Subcutaneous abdominal adipose tissue (tissue), 5 donors: ENCODE data around the gene EHD1.

Experiments
- H3K27ac ChIP-seq: one replicate; pipeline ENCODE4 v1.7.0; 2013; ENCODE audit warnings: low read depth, mild to moderate bottlenecking, inconsistent platforms, low read length, moderate library complexity
- H3K27me3 ChIP-seq, 5 donors: one replicate each; pipeline ENCODE4 v1.7.0; 2013; ENCODE audit warnings: low read length in 5 of 5, inconsistent platforms in 1 of 5; ENCODE audit not compliant: control insufficient read depth in 5 of 5, insufficient read depth in 4 of 5
- H3K36me3 ChIP-seq, 5 donors: one replicate each; pipeline ENCODE4 v1.7.0; 2013; ENCODE audit warnings: low read length in 5 of 5; ENCODE audit not compliant: control insufficient read depth in 5 of 5, insufficient read depth in 5 of 5
- H3K4me1 ChIP-seq, 5 donors: one replicate each; pipeline ENCODE4 v1.7.0; 2013; ENCODE audit warnings: low read length in 5 of 5, mild to moderate bottlenecking in 3 of 5, moderate library complexity in 1 of 5; ENCODE audit not compliant: control insufficient read depth in 5 of 5, insufficient read depth in 5 of 5
- H3K4me3 ChIP-seq, 5 donors: one replicate each; pipeline ENCODE4 v1.7.0; 2013; ENCODE audit warnings: low read length in 5 of 5, low read depth in 1 of 5
- H3K9ac ChIP-seq, 5 donors: one replicate each; pipeline ENCODE4 v1.7.0; 2013; ENCODE audit warnings: low read length in 5 of 5, mild to moderate bottlenecking in 4 of 5, moderate library complexity in 3 of 5
- H3K9me3 ChIP-seq, 5 donors: one replicate each; pipeline ENCODE4 v1.7.0; 2013; ENCODE audit warnings: low read length in 5 of 5; ENCODE audit not compliant: control insufficient read depth in 5 of 5
- donor health status: healthy.
- donor health status: healthy.
- donor health status: healthy.
- donor health status: healthy.
- donor health status: healthy.

EHD1 gene

DNA sequence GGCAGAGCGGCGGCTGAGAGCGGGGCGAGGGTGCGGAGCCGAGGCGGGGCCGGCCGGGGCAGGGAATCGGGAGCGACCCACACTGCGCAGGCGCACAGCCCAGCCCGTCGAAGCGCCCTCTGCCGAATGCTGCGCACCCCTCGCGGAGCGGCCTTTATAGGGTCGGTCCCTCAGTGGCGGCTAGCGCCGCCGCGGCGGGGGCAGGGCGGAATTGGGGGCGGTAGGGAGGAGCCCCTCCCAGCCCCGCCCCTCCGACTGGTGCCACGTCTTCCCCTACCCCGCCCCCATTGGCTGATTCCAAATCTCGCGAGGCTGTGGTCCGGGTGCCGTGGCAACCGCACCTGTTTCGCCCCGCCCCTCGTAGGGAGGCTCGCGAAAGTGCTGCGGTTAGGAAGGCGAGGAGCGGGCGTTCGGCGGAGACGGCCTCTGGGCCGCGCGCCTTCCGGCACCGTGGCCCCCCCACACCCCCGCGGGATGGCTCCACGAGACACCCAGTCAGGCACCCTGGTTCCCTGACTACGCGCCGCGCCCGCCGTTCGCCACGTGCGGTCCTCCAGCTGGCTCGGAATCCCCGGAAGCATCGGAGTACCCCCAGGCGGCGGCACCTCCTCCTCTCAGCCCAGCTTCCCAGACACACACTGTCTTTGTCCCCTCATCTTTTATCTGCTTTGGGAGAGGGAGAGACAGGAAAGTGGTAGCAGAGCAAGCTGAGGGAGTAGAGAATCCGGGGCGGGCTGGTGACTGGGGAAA, at the start of gene EHD1:
EHD1 (minus strand) TSS at position 128 of the 750 bp plus-strand sequence. CDS start 157 bp downstream, outside the sequence.
- Histone ChIP-seq H3K9ac (peak within 1 kb of the TSS; percentile 84 to 98 (median 96)), H3K4me1 (peaks cover 21 to 74% (median 68%) of the 10 kb centered on the region in 5 donors)

DNA sequence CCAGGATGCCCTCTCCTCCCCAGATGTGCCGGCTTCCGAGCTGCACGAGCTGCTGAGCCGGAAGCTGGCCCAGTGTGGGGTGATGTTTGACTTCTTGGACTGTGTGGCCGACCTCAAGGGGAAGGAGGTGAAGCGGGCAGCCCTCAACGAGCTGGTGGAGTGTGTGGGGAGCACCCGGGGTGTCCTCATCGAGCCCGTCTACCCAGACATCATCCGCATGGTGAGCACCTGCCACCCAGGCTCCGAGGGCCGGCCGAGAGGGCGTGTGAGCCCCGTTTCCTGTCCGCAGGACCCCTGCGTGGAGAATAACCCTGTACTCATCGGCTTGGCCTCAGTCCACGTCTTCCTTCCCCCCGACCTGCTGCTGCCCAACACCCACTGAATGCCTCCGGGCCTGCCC, 48.3 kb upstream of the EHD1 start:
- Histone ChIP-seq H3K27me3 (no peaks in the 10 kb centered on the region), H3K4me1 (peaks cover 3 to 32% (median 30%) of the 10 kb centered on the region in 5 donors), H3K9me3 (no peaks in the 10 kb centered on the region), H3K36me3 (peaks cover 0 to 50% (median 40%) of the 10 kb centered on the region in 5 donors), H3K4me3 (no peak overlapping the region), H3K27ac (no peak overlapping the region), H3K9ac (peak overlapping the region in 1 of 5 donors; percentile 28)

More for the DNA sequence above, at the start of gene EHD1:
- Histone ChIP-seq H3K4me3 (peak within 1 kb of the TSS; percentile 90 to 100 (median 98)), H3K27me3 (no peaks in the 10 kb centered on the region), H3K27ac (peak within 1 kb of the TSS; percentile 99), H3K9me3 (no peaks in the 10 kb centered on the region), H3K36me3 (peaks cover 0 to 13% (median 8%) of the 10 kb centered on the region in 5 donors)

DNA sequence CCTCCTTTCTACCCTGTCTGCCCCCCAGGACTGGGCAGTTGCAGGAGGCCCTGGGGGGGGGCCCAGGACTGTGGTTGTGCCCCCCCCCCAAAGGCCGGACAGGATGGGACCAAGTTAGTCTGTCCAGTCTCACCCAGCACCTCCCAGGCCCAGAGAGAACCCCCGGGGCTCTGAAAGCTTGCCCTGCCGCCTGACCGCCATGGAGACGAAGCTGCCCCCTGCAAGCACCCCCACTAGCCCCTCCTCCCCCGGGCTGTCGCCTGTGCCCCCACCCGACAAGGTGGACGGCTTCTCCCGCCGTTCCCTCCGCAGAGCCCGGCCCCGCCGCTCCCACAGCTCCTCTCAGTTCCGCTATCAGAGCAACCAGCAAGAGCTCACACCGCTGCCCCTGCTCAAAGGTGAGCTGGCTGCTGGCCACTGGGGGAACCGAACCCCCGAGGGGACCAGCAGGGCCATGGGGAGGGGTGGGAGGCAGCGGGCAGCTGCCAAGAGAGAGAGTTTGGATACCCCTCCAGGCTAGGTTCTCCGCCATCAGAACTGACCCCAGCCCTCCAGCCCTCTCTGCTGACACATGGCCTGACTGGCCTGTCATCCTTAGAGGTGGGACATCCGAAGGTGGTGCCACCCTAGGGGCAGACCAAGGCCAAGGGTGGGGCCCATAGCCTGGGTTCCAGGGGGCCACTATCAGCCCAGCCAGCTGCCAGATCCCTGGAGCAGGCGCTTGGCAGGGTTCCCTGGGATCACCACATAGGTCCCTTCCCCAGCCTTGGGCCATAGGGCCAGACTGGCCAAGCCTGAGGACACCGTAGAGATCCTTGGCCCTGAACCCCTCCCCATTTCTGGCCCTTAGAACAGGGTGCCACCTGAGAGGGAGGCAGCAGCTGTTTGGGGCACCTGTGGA, 47.4 kb upstream of the EHD1 start:
- Histone ChIP-seq H3K4me3 (peak overlapping the region; percentile 79 to 89 (median 86)), H3K36me3 (peaks cover 0 to 41% (median 31%) of the 10 kb centered on the region in 5 donors), H3K9me3 (no peaks in the 10 kb centered on the region), H3K27me3 (no peaks in the 10 kb centered on the region), H3K9ac (peak overlapping the region; percentile 38 to 97 (median 86)), H3K27ac (no peak overlapping the region), H3K4me1 (peaks cover 3 to 32% (median 30%) of the 10 kb centered on the region in 5 donors)

DNA sequence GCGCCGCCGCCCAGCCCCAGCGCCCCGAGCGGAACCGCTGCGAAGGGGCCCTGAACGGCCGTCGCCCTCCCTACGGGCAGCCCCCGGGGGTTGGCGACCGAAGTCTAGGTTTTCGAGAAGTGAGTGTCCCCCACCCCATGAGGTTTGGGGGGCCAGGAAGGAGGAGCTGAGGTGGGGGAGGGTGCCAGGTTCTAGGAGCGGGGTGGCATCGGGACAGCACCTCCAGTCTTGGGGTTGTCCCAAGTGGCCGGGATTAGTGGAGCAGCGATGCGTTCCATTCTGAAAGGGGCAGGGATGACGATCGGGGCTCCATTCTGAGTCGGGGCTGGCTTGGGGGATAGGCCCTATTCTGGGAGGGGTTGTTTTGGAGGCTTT, 46.5 kb upstream of the EHD1 start:
- H3K4me3 ChIP-seq, result peak overlapping the region; percentile 79 to 89 (median 86)
- peak overlapping the region in 4 of 5 donors; percentile 81 to 97 (median 88) for H3K9ac ChIP-seq
- H3K9me3 ChIP-seq, result no peaks in the 10 kb centered on the region
- H3K27ac ChIP-seq, result peak overlapping the region; percentile 98
- peaks cover 0 to 32% (median 22%) of the 10 kb centered on the region in 5 donors for H3K36me3 ChIP-seq
- H3K27me3 ChIP-seq, result no peaks in the 10 kb centered on the region
- peaks cover 3 to 32% (median 30%) of the 10 kb centered on the region in 5 donors for H3K4me1 ChIP-seq

DNA sequence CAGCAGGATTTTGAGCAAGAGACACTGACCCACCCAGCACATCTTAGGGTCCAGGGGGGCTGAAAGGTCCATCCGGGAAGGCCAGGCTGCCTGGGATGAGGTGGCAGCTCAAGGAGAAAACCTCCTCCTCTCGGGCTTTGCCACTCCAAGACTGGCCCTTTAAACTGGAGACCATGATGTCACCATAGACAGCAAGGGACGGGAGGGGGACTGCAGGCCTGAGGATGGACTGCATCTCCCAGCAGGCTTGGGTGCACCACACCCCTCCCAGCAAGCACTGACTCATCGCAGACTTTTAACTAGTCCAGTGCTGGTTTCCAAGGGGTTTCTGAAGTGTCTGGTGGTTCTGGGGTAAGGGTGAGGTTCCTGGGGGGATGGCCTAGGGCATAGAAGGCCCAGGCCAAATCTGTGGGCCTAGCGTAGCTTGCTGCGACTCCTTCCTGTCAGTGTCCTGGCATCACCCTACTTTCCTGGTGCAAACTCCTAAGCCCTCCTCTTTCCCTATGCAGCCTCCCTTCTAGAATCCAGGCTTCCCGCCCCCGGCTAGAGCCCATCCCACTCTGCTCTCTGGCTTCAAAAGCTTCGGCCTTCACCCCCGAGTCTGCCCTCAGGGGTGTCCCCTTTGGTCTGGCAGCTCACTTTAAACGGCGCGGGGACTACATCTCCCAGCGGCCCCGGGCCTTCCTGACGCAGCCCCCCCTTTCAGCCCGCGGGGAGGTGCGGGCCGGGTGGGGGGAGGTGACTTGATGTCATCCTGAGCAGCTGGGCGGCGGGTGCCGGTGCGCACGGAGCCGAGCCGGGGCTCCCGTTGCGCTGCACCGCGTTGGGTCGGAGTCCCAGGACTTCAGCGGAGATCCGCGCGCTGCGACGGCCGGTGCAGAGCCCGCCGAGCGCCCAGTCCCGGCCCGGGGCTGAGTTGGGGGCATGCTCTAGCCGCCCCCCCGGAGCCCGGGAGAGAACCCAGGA, 45.8 kb upstream of the EHD1 start, which contains the start of gene PPP2R5B:
PPP2R5B (plus strand) TSS at position 746 of the 966 bp plus-strand sequence. CDS start 1,046 bp downstream, outside the sequence.
- Histone ChIP-seq H3K27ac (peak within 1 kb of the TSS; percentile 98), H3K4me3 (peak within 1 kb of the TSS; percentile 79 to 96 (median 87)), H3K9ac (peak within 1 kb of the TSS; percentile 81 to 97 (median 87)), H3K9me3 (no peaks in the 10 kb centered on the region), H3K27me3 (no peaks in the 10 kb centered on the region), H3K36me3 (peaks cover 0 to 25% (median 17%) of the 10 kb centered on the region in 5 donors), H3K4me1 (peaks cover 3 to 32% (median 30%) of the 10 kb centered on the region in 5 donors)

DNA sequence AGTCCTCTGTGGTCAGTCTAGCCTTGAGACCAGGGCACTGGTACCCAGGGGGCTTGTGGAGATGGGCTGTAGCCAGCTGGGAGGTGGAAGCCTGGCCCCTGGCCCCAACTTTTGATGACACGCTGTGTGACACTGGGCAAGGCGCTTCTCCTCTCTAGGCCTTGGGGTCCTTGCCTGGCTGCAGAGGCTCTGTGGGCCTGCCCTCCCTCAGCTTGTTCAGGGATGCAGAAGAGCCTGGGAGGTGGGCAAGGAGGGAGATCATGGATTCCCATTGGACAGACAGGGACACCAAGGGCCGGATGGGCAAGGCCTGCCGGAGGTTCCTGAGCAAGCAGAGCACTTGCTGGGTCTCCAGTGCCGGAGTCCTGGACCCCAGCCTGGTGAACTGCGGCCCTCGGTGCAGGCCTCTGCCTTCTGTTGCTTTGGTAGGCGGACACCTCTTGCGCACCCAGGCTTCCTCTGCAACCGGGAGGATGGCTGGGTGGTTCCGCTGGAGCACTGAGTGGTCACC, 44.8 kb upstream of the EHD1 start:
- Histone ChIP-seq H3K27ac (no peak overlapping the region), H3K9ac (peak overlapping the region in 1 of 5 donors; percentile 81), H3K27me3 (no peaks in the 10 kb centered on the region), H3K4me1 (peaks cover 3 to 39% (median 34%) of the 10 kb centered on the region in 5 donors), H3K9me3 (no peaks in the 10 kb centered on the region), H3K36me3 (peaks cover 0 to 18% (median 11%) of the 10 kb centered on the region in 5 donors), H3K4me3 (peak overlapping the region; percentile 79 to 96 (median 87))

DNA sequence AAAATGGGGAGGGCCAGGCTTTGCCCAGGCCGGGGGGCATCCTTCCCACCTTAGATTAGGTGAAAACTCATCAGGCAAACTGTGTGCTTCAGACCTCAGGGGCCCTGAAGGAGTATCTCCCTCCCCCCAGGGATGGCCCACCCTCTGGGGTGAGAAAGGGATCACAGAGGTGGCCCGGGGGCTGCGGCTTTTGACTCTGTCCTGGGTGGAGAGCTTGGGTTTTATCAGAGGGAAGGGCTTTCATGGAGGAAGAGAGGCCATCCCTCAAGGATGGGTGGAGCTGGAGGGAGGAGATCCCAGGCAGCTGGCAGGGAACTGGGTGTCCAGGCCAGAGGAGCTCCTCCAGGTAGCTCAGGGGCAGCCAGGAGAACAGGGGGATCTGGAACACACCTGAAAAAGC, 43.0 kb upstream of the EHD1 start:
- Histone ChIP-seq H3K27ac (no peak overlapping the region), H3K4me3 (no peak overlapping the region), H3K36me3 (no peaks in the 10 kb centered on the region), H3K27me3 (no peaks in the 10 kb centered on the region), H3K9me3 (no peaks in the 10 kb centered on the region), H3K4me1 (peaks cover 5 to 50% (median 43%) of the 10 kb centered on the region in 5 donors), H3K9ac (no peak overlapping the region)

DNA sequence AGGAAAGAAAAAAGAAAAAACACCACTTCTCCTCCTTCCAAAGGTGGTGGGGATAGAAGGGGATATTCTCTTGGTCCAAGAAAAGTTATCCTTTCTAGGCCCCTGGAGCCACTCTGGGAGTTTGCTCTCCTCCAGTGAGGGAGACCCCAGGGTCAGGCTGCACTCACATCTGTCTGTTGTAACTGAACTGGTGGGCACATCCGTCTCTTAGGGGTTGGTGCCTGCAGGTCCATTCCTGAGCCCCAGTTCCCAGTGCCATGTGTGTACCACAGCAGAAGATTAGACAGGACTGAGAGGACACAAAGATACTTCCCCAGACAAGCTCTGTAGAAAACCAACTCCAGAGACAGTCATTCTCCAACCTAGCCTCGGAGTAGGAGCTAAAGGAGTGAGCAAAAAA, 41.7 kb upstream of the EHD1 start:
- Histone ChIP-seq H3K27me3 (no peaks in the 10 kb centered on the region), H3K9ac (no peak overlapping the region), H3K4me3 (no peak overlapping the region), H3K4me1 (peaks cover 9 to 48% (median 43%) of the 10 kb centered on the region in 5 donors), H3K36me3 (no peaks in the 10 kb centered on the region), H3K9me3 (no peaks in the 10 kb centered on the region), H3K27ac (no peak overlapping the region)

DNA sequence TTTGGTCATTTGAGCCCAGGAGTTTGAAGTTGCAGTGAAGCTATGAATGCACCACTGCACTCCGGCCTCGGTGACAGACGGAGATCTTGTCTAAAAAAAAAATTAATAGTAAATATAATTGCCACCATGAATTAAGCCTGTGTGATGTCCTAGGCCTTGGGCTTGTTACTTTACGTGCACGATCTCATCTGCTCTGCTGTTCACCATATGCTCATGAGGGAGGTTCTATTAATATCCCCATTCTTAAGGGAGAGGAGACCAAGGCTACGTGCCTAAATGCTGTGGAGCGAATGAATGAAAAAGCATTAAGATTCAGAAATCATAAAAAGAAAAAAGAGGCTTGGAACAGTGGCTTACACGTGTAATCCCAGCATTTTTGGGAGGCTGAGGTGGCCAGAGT, 41.2 kb upstream of the EHD1 start:
- H3K36me3 ChIP-seq, result no peaks in the 10 kb centered on the region
- H3K4me1 ChIP-seq, result peaks cover 9 to 44% (median 40%) of the 10 kb centered on the region in 5 donors
- no peak overlapping the region for H3K4me3 ChIP-seq
- no peaks in the 10 kb centered on the region for H3K9me3 ChIP-seq
- H3K27ac ChIP-seq, result no peak overlapping the region
- no peaks in the 10 kb centered on the region for H3K27me3 ChIP-seq
- no peak overlapping the region for H3K9ac ChIP-seq
